ENCODE results near the gene LSP1. TPM values are rescaled to one million over a fixed set of nuclear protein-coding genes. Genes with fewer than 3 reads are reported as not detected.
"Not testable (repeated sequence)": the region's sequence is repeated elsewhere in the genome, so short reads cannot be mapped to it uniquely, and the experiment has no call there.

LSP1 gene
- polyA plus RNA-seq, 4 donors = 5.2 to 10.8 (median 7.3) TPM

- no peak for DNase-seq (ENCODE audit: low read depth in 4 of 4, low spot score in 3 of 4)
Measured at GRCh38 chr11:1937616-1938342, 84.9 kb downstream of the LSP1 start.

GRCh38 chr11:1938343-1939005 lies 85.6 kb downstream of the LSP1 start:
- no peak for DNase-seq (ENCODE audit: low read depth in 4 of 4, low spot score in 3 of 4)

GRCh38 chr11:1939006-1939625 lies 86.2 kb downstream of the LSP1 start:
- no peak for DNase-seq (ENCODE audit: low read depth in 4 of 4, low spot score in 3 of 4)

- not testable (repeated sequence) for DNase-seq (ENCODE audit: low read depth in 4 of 4, low spot score in 3 of 4)
Measured at GRCh38 chr11:1939788-1940187, 86.9 kb downstream of the LSP1 start.

Other genes starting within 250 kb of the LSP1 start
- gene KRTAP5-3, start 244.6 kb upstream of the LSP1 start, polyA plus RNA-seq (ENCODE audit: insufficient read length in 4 of 4) = under 1 TPM in 1 of 4 donors, not detected in 3; 0.31 TPM
- gene KRTAP5-4, start 230.9 kb upstream of the LSP1 start, polyA plus RNA-seq (ENCODE audit: insufficient read length in 4 of 4) = not detected
- gene KRTAP5-5, start 223.3 kb upstream of the LSP1 start, polyA plus RNA-seq (ENCODE audit: insufficient read length in 4 of 4) = not detected
- not detected for gene KRTAP5-6, start 155.9 kb upstream of the LSP1 start, polyA plus RNA-seq (ENCODE audit: insufficient read length in 4 of 4)
- gene IFITM10, start 102.5 kb upstream of the LSP1 start, polyA plus RNA-seq (ENCODE audit: insufficient read length in 4 of 4) = under 1 TPM; 0.11 to 0.47 (median 0.22) TPM
- gene CTSD, start 89.2 kb upstream of the LSP1 start, polyA plus RNA-seq (ENCODE audit: insufficient read length in 4 of 4) = 100 to 1,000 TPM; 171 to 263 (median 222) TPM
- gene SYT8, start 18.1 kb upstream of the LSP1 start, polyA plus RNA-seq (ENCODE audit: insufficient read length in 4 of 4) = 1 to 10 TPM in 1 of 4 donors, under 1 TPM in 1, not detected in 2; 0.42 to 1.1 TPM
- 1 to 10 TPM in 1 of 4 donors, under 1 TPM in 2, not detected in 1; 0.45 to 1.0 (median 0.78) TPM for gene TNNI2, start 14.1 kb upstream of the LSP1 start, polyA plus RNA-seq (ENCODE audit: insufficient read length in 4 of 4)
- under 1 TPM; 0.04 to 0.26 (median 0.17) TPM for gene PRR33, start 38.8 kb downstream of the LSP1 start, polyA plus RNA-seq (ENCODE audit: insufficient read length in 4 of 4)
- 10 to 100 TPM in 3 of 4 donors, 1 to 10 TPM in 1; 5.6 to 16.9 (median 11.3) TPM for gene TNNT3, start 66.6 kb downstream of the LSP1 start, polyA plus RNA-seq (ENCODE audit: insufficient read length in 4 of 4)
- gene MRPL23, start 94.2 kb downstream of the LSP1 start, polyA plus RNA-seq (ENCODE audit: insufficient read length in 4 of 4) = 10 to 100 TPM; 32.8 to 74.1 (median 50.0) TPM
- 1,000 to 10,000 TPM; 3,036 to 8,071 (median 3,586) TPM for gene H19, start 144.8 kb downstream of the LSP1 start, polyA plus RNA-seq (ENCODE audit: insufficient read length in 4 of 4)